ENCODE data around the gene KCTD15. TPM values are rescaled to one million over a fixed set of nuclear protein-coding genes. Genes with fewer than 3 reads are reported as not detected.

The KCTD15 gene
- total RNA-seq: 100 to 1,000 TPM; 153 to 189 (median 171) TPM

- TF ChIP-seq POLR2A (IDR thresholded peaks at IDR 0.05): no peak
- no peak for TF ChIP-seq EP300 (IDR thresholded peaks at IDR 0.05)
- TF ChIP-seq, protein P1, sequence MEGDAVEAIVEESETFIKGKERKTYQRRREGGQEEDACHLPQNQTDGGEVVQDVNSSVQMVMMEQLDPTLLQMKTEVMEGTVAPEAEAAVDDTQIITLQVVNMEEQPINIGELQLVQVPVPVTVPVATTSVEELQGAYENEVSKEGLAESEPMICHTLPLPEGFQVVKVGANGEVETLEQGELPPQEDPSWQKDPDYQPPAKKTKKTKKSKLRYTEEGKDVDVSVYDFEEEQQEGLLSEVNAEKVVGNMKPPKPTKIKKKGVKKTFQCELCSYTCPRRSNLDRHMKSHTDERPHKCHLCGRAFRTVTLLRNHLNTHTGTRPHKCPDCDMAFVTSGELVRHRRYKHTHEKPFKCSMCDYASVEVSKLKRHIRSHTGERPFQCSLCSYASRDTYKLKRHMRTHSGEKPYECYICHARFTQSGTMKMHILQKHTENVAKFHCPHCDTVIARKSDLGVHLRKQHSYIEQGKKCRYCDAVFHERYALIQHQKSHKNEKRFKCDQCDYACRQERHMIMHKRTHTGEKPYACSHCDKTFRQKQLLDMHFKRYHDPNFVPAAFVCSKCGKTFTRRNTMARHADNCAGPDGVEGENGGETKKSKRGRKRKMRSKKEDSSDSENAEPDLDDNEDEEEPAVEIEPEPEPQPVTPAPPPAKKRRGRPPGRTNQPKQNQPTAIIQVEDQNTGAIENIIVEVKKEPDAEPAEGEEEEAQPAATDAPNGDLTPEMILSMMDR (IDR thresholded peaks at IDR 0.05): no peak
- TF ChIP-seq POLR2AphosphoS5 (IDR thresholded peaks at IDR 0.05): no peak
- WGBS: under 1% methylated on average over 24 of the region's 92 CpGs
- DNase-seq (ENCODE audit: low spot score in 2 of 2): no peak
- Histone ChIP-seq H3K36me3 (peaks cover 7% of the 10 kb centered on the region), H3K4me3 (peak within 1 kb of the TSS; percentile 94), H3K27ac (peak within 1 kb of the TSS; percentile 98), H3K27me3 (peaks cover 6% of the 10 kb centered on the region), H3K4me1 (peaks cover 35% of the 10 kb centered on the region), H3K9me3 (no peaks in the 10 kb centered on the region)
Measured at GRCh38 chr19:33796164-33796875, at the start of gene KCTD15. Gene KCTD15 (plus strand): TSS chr19:33796870. CDS start chr19:33800455, 3,585 bp downstream.

GRCh38 chr19:33747273-33747672 is 49.4 kb upstream of the KCTD15 start:
- Histone ChIP-seq H3K36me3 (no peaks in the 10 kb centered on the region), H3K9me3 (no peaks in the 10 kb centered on the region), H3K4me3 (no peak overlapping the region), H3K27ac (no peak overlapping the region), H3K27me3 (peaks cover 25% of the 10 kb centered on the region), H3K4me1 (no peaks in the 10 kb centered on the region)
- DNase-seq (ENCODE audit: low spot score in 2 of 2): no peak
- 45% methylated on average over 4 of the region's 4 CpGs for WGBS
- TF ChIP-seq POLR2A (IDR thresholded peaks at IDR 0.05) (no peak), POLR2AphosphoS5 (IDR thresholded peaks at IDR 0.05) (no peak), EP300 (IDR thresholded peaks at IDR 0.05) (no peak)
- TF ChIP-seq, protein P1 (IDR thresholded peaks at IDR 0.05): no peak

- no peak for DNase-seq (ENCODE audit: low spot score in 2 of 2)
- Histone ChIP-seq H3K4me1 (no peaks in the 10 kb centered on the region), H3K36me3 (no peaks in the 10 kb centered on the region), H3K27ac (no peak overlapping the region), H3K9me3 (no peaks in the 10 kb centered on the region), H3K27me3 (peaks cover 25% of the 10 kb centered on the region), H3K4me3 (no peak overlapping the region)
- TF ChIP-seq POLR2A (IDR thresholded peaks at IDR 0.05): no peak
- WGBS: 92% methylated on average over 2 of the region's 8 CpGs
Measured at GRCh38 chr19:33748231-33748630, 48.4 kb upstream of the KCTD15 start.

- Histone ChIP-seq H3K4me1 (no peaks in the 10 kb centered on the region), H3K27me3 (peaks cover 25% of the 10 kb centered on the region), H3K4me3 (no peak overlapping the region), H3K36me3 (no peaks in the 10 kb centered on the region), H3K9me3 (no peaks in the 10 kb centered on the region), H3K27ac (no peak overlapping the region)
- 68% methylated on average over 3 of the region's 3 CpGs for WGBS
- no peak for DNase-seq (ENCODE audit: low spot score in 2 of 2)
- no peak for TF ChIP-seq POLR2A (IDR thresholded peaks at IDR 0.05)
Measured at GRCh38 chr19:33749016-33749415, 47.7 kb upstream of the KCTD15 start.

GRCh38 chr19:33749619-33750175 is 47.0 kb upstream of the KCTD15 start:
- Histone ChIP-seq H3K4me3 (no peak overlapping the region), H3K27ac (no peak overlapping the region), H3K27me3 (peaks cover 29% of the 10 kb centered on the region), H3K4me1 (no peaks in the 10 kb centered on the region), H3K36me3 (no peaks in the 10 kb centered on the region), H3K9me3 (no peaks in the 10 kb centered on the region)
- DNase-seq (ENCODE audit: low spot score in 2 of 2): no peak
- TF ChIP-seq POLR2A (IDR thresholded peaks at IDR 0.05): no peak
- TF ChIP-seq POLR2AphosphoS5 (IDR thresholded peaks at IDR 0.05): no peak
- TF ChIP-seq EP300 (IDR thresholded peaks at IDR 0.05): no peak
- TF ChIP-seq, protein P1 (IDR thresholded peaks at IDR 0.05): no peak
- WGBS: 92% methylated on average over 8 of the region's 12 CpGs

DNA sequence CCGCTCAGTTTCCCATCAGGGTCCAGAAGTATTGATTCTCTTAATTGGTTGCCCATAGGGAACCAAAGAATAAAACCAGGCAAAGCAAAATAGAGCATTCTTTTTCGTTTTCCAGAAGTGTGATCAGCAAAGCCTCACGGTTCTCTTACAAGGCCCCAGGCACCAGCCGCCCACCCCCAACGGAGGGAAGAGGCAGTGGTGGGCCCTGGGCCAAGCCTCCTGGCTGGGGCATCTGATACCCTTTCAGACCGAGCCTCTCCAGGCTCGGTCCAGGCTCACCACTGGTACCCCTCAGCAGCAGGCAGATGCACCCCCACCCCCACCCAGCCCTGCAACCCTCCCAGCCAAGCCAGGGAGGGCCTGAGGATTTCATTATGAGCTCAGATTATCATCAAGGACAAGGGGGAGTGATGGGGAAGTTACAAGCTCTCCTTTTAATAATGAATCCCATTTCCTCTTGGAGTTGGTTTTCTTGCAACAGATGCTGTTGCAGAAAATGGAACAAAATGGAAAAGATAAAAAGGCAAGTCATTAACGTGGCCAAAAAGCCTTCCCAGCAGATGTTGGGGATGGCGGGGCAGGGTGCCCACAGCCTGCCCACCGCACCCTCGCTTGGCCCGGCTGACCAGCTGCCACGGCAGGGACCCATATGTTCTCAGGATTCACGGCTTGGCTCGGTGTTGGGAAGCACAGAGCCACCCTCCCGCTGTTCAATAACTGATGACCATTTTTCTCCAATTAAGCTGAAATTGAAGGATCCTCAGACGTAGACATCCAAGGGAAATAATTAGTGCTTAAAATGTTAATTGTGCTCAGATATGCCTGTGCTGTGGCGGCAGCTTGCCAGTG is 45.9 kb upstream of the KCTD15 start:
- TF ChIP-seq POLR2A (IDR thresholded peaks at IDR 0.05): no peak
- TF ChIP-seq, protein P1 (IDR thresholded peaks at IDR 0.05): no peak
- no peak for TF ChIP-seq POLR2AphosphoS5 (IDR thresholded peaks at IDR 0.05)
- TF ChIP-seq EP300 (IDR thresholded peaks at IDR 0.05): no peak

More for the DNA sequence above, 45.9 kb upstream of the KCTD15 start:
- Histone ChIP-seq H3K9me3 (no peaks in the 10 kb centered on the region), H3K4me1 (no peaks in the 10 kb centered on the region), H3K27me3 (peaks cover 29% of the 10 kb centered on the region), H3K27ac (no peak overlapping the region), H3K4me3 (no peak overlapping the region), H3K36me3 (no peaks in the 10 kb centered on the region)
- no peak for DNase-seq (ENCODE audit: low spot score in 2 of 2)
- WGBS: 67% methylated on average over 17 of the region's 18 CpGs
